H1 (cell line): Measurements from ENCODE around the gene NDUFA8. TPM values are rescaled to one million over a fixed set of nuclear protein-coding genes. Genes with fewer than 3 reads are reported as not detected.

Experiments used
- CTCF ChIA-PET: fragments of 300-600 bp; sonication (Branson Sonifier 250); formaldehyde crosslinking; loops from one replicate; lab custom pipeline; 2021; ENCODE audit not compliant: partially characterized antibody; lab: Charles Lee
- POLR2A ChIA-PET: fragments of 300-600 bp; sonication (Branson Sonifier 250); formaldehyde crosslinking; loops from one replicate; lab custom pipeline; 2021; ENCODE audit warnings: inconsistent platforms; ENCODE audit not compliant: partially characterized antibody; lab: Charles Lee
- DNase-seq, 2 experiments: peaks; one replicate each; pipeline versions ENCODE4 v3.0.0 to v3.0.0-alpha.2; 2010 to 2022; ENCODE audit warnings: low spot score in 2 of 2, low read depth in 1 of 2, mixed read lengths in 1 of 2
- FAIRE-seq: peaks from 2 replicates; lab custom pipeline; 2011; peaks lifted over from hg19 to GRCh38; lab: Jason Lieb, UNC
- H2AFZ ChIP-seq: 2 replicates; pipeline ENCODE4 v1.8.1; 2012; ENCODE audit warnings: low read length, inconsistent platforms
- H2AK5ac ChIP-seq: 2 replicates; pipeline ENCODE4 v1.6.1; 2013; ENCODE audit warnings: low read depth, low read length
- H2BK120ac ChIP-seq: replicated peaks from 2 replicates; pipeline ENCODE3; 2013; ENCODE audit warnings: low read depth, low read length, inconsistent platforms
- H2BK12ac ChIP-seq: 2 replicates; pipeline ENCODE4 v1.6.1; 2013; ENCODE audit warnings: low read depth, low read length
- H2BK15ac ChIP-seq: 2 replicates; pipeline ENCODE4 v1.6.1; 2013; ENCODE audit warnings: low read length
- H2BK20ac ChIP-seq: 2 replicates; pipeline ENCODE4 v1.6.1; 2013; ENCODE audit warnings: low read length
- H2BK5ac ChIP-seq: 2 replicates; pipeline ENCODE4 v1.6.1; 2013; ENCODE audit warnings: low read depth, low read length
- H3K14ac ChIP-seq: 2 replicates; pipeline ENCODE4 v1.6.1; 2013; ENCODE audit warnings: inconsistent platforms; ENCODE audit not compliant: insufficient read length
- H3K18ac ChIP-seq: 2 replicates; pipeline ENCODE4 v1.6.1; 2013; ENCODE audit warnings: low read length; ENCODE audit errors: extremely low read depth
- H3K23ac ChIP-seq: 2 replicates; pipeline ENCODE4 v1.6.1; 2013; ENCODE audit warnings: inconsistent platforms; ENCODE audit not compliant: insufficient read length
- H3K23me2 ChIP-seq: 2 replicates; pipeline ENCODE4 v1.6.1; 2013; ENCODE audit warnings: low read depth, low read length
- H3K27ac ChIP-seq: 2 replicates; pipeline ENCODE4 v1.6.1; 2011; ENCODE audit warnings: low read depth, low read length, inconsistent platforms
- H3K27me3 ChIP-seq, 4 experiments: replicated peaks in 1 of 4; 1 replicate in 1 of 4; 2 replicates in 3 of 4; pipeline versions ENCODE4 v1.6.1 to v1.8.1; 2011 to 2013; ENCODE audit warnings: low read length in 3 of 4, mild to moderate bottlenecking in 3 of 4, inconsistent platforms in 2 of 4, mixed read lengths in 2 of 4, moderate library complexity in 1 of 4; ENCODE audit not compliant: control insufficient read depth in 3 of 4, insufficient read depth in 3 of 4; ENCODE audit errors: extremely low read depth in 1 of 4
- H3K36me3 ChIP-seq, 4 experiments: 2 replicates each; pipeline versions ENCODE4 v1.6.1 to v1.8.1; 2011 to 2013; ENCODE audit warnings: mild to moderate bottlenecking in 4 of 4, low read length in 3 of 4, moderate library complexity in 2 of 4, control low read depth in 1 of 4, inconsistent platforms in 1 of 4; ENCODE audit not compliant: insufficient read depth in 4 of 4, control insufficient read depth in 2 of 4
- H3K4ac ChIP-seq: replicated peaks from 2 replicates; pipeline ENCODE3; 2013; ENCODE audit warnings: low read length, low read depth, mixed read lengths, inconsistent platforms; ENCODE audit not compliant: insufficient read length
- H3K4me1 ChIP-seq, 4 experiments: replicated peaks in 1 of 4; 1 replicate in 1 of 4; 2 replicates in 3 of 4; pipeline versions ENCODE4 v1.6.1 to v1.8.1; 2011 to 2013; ENCODE audit warnings: low read length in 3 of 4, inconsistent platforms in 2 of 4, mixed read lengths in 1 of 4; ENCODE audit not compliant: insufficient read depth in 4 of 4, control insufficient read depth in 3 of 4
- H3K4me2 ChIP-seq, 2 experiments: 2 replicates each; pipeline versions ENCODE4 v1.6.1 to v1.8.1; 2011 to 2013; ENCODE audit warnings: low read depth in 2 of 2, low read length in 2 of 2, control low read depth in 1 of 2, inconsistent platforms in 1 of 2, mild to moderate bottlenecking in 1 of 2; ENCODE audit not compliant: insufficient read depth in 1 of 2
- H3K4me3 ChIP-seq, 4 experiments: fragments of 200-600, 300-600 bp in 1 of 4; sonication (generic), shearing (Covaris generic), sonication (Bioruptor Twin) in 1 of 4; 2 replicates each; pipeline versions ENCODE4 v1.5.1 to v1.8.1; 2011 to 2016; ENCODE audit warnings: low read length in 4 of 4, low read depth in 3 of 4, control low read depth in 2 of 4, inconsistent platforms in 2 of 4, mild to moderate bottlenecking in 2 of 4, mixed read lengths in 1 of 4, moderate library complexity in 1 of 4; ENCODE audit not compliant: insufficient read depth in 2 of 4; ENCODE audit errors: extremely low read depth in 1 of 4
- H3K56ac ChIP-seq: replicated peaks from 2 replicates; pipeline ENCODE3; 2013; ENCODE audit warnings: low read depth, mild to moderate bottlenecking, mixed read lengths, low read length, inconsistent platforms; ENCODE audit not compliant: insufficient read length
- H3K79me1 ChIP-seq: 2 replicates; pipeline ENCODE4 v1.6.1; 2013; ENCODE audit warnings: low read depth, low read length, control low read depth
- H3K79me2 ChIP-seq, 2 experiments: 2 replicates each; pipeline versions ENCODE4 v1.6.1 to v1.8.1; 2012 to 2013; ENCODE audit warnings: low read length in 2 of 2, mild to moderate bottlenecking in 2 of 2, inconsistent platforms in 1 of 2; ENCODE audit not compliant: insufficient read depth in 2 of 2, control insufficient read depth in 1 of 2
- H3K9ac ChIP-seq, 4 experiments: replicated peaks in 1 of 4; 1 replicate in 1 of 4; 2 replicates in 3 of 4; pipeline versions ENCODE4 v1.6.1 to v1.8.1; 2011 to 2013; ENCODE audit warnings: low read depth in 3 of 4, low read length in 3 of 4, control low read depth in 2 of 4, mild to moderate bottlenecking in 2 of 4, moderate library complexity in 2 of 4, inconsistent platforms in 1 of 4; ENCODE audit errors: extremely low read depth in 1 of 4
- H3K9me3 ChIP-seq, 2 experiments: 2 replicates each; pipeline versions ENCODE4 v1.6.1 to v1.8.1; 2012 to 2013; ENCODE audit warnings: mild to moderate bottlenecking in 2 of 2, moderate library complexity in 2 of 2, control low read depth in 1 of 2, inconsistent platforms in 1 of 2, low read depth in 1 of 2, low read length in 1 of 2, mixed read lengths in 1 of 2; ENCODE audit not compliant: insufficient read depth in 2 of 2
- H4K20me1 ChIP-seq, 2 experiments: replicated peaks in 1 of 2; 2 replicates each; pipeline versions ENCODE3 to v1.8.1; 2011 to 2013; ENCODE audit warnings: inconsistent platforms in 2 of 2, low read length in 2 of 2, mild to moderate bottlenecking in 1 of 2; ENCODE audit not compliant: insufficient read depth in 2 of 2, control insufficient read depth in 1 of 2
- H4K5ac ChIP-seq: 2 replicates; pipeline ENCODE4 v1.6.1; 2013; ENCODE audit warnings: low read length, low read depth, mixed read lengths, inconsistent platforms; ENCODE audit not compliant: insufficient read length
- H4K8ac ChIP-seq: 2 replicates; pipeline ENCODE4 v1.8.0; 2013; ENCODE audit warnings: mild to moderate bottlenecking, moderate library complexity, low read length, inconsistent platforms; ENCODE audit not compliant: insufficient read depth; ENCODE audit errors: extremely low read depth
- H4K91ac ChIP-seq: replicated peaks from 2 replicates; pipeline ENCODE3; 2013; ENCODE audit warnings: low read length, mixed read lengths, inconsistent platforms; ENCODE audit not compliant: insufficient read length
- POLR2A ChIP-seq, 2 experiments: IDR thresholded peaks; 1 replicate in 1 of 2; 2 replicates in 1 of 2; pipeline ENCODE4 v1.6.1; 2011; ENCODE audit warnings: low read depth in 2 of 2, low read length in 2 of 2, mild to moderate bottlenecking in 2 of 2; ENCODE audit errors: control extremely low read depth in 1 of 2
- RAD21 ChIP-seq, 2 experiments: IDR thresholded peaks in 1 of 2; conservative IDR thresholded peaks in 1 of 2; 2 replicates each; pipeline ENCODE4 v1.6.1; 2011; ENCODE audit warnings: low read depth in 2 of 2, low read length in 2 of 2, improper control_type of control experiment in 1 of 2, inconsistent platforms in 1 of 2, mild to moderate bottlenecking in 1 of 2, moderate library complexity in 1 of 2
- SRF ChIP-seq: IDR thresholded peaks from 2 replicates; pipeline ENCODE4 v1.6.1; 2011; ENCODE audit warnings: mild to moderate bottlenecking, low read depth, low read length, moderate library complexity
- SUZ12 ChIP-seq: fragments of 200-600 bp; sonication (generic); IDR thresholded peaks from 2 replicates; pipeline ENCODE4 v1.6.1; 2012; ENCODE audit warnings: mild to moderate bottlenecking, inconsistent platforms, low read length, moderate library complexity, mixed read lengths
- WGBS, 2 experiments: shearing (Covaris generic) in 1 of 2; methylation state at CpG; one replicate each; pipeline versions ENCODE4 v1.1.6 to v1.1.7; 2013 to 2015; ENCODE audit warnings: low lambda C conversion rate in 2 of 2, mixed read lengths in 2 of 2, inconsistent platforms in 1 of 2, low coverage in 1 of 2, missing lambda C conversion rate in 1 of 2; ENCODE audit not compliant: insufficient replicate concordance in 2 of 2, insufficient coverage in 1 of 2, insufficient read length in 1 of 2; ENCODE audit errors: extremely low coverage in 1 of 2, missing lambda C conversion rate in 1 of 2; 5-methylcytosine and 5-hydroxymethylcytosine counted together
- polyA plus RNA-seq, 7 experiments: library from polyadenylated mRNA; depleted of rRNA in 3 of 7; stranded (reverse) in 5 of 7; unstranded in 2 of 7; fragments of >200 nt in 5 of 7; fragments of 200-250 nt in 2 of 7; gene quantifications; 1 replicate in 5 of 7; 2 replicates in 1 of 7; 4 replicates in 1 of 7; pipeline versions ENCODE4 v1.2.1 to v1.2.3, GENCODE V29; 2011 to 2013; ENCODE audit warnings: missing spikeins in 2 of 7, mixed read lengths in 2 of 7
- total RNA-seq: library from RNA; stranded (reverse); fragmentation: NEBNext Ultra II Directional; extraction: Animal tissue kit (Norgen Biotek cat#: 25700); gene quantifications from 2 replicates; pipeline ENCODE4 v1.2.1, GENCODE V29; 2021

NDUFA8 gene
- total and polyA plus RNA-seq, 2 of the 8 experiments (the other 6 are each of a cell fraction or from before 2014, with no cell fraction given) = 61.0 to 73.8 TPM

- peak overlapping the region in 1 of 4 experiments; percentile 67; a peak in 1 of 8 replicates for H3K4me3 ChIP-seq
- H2BK12ac ChIP-seq = peak overlapping the region; percentile 50; the same call in 1 of the 2 replicates
Observed at GRCh38 chr9:122127396-122127798, 32.2 kb downstream of the NDUFA8 start.

More at GRCh38 chr9:122127396-122127798, 32.2 kb downstream of the NDUFA8 start:
- no peaks in the 10 kb centered on the region for H3K79me2 ChIP-seq
- no peak overlapping the region for H2AFZ ChIP-seq
- no peak overlapping the region for H2BK5ac ChIP-seq
- no peak overlapping the region for H2AK5ac ChIP-seq
- H3K4ac ChIP-seq = no peak overlapping the region
- TF ChIP-seq RAD21 (IDR thresholded peaks at IDR 0.05 in 1 of 2, conservative IDR thresholded peaks at IDR 0.05 in 1 of 2; ENCODE audit: low read depth in 2 of 2, low read length in 2 of 2) (no peak), SRF (no peak), SUZ12 (no peak), POLR2A (IDR thresholded peaks at IDR 0.05; ENCODE audit: control extremely low read depth in 1 of 2, low read depth in 2 of 2, low read length in 2 of 2) (no peak)
- TF ChIP-seq, all 59 proteins: peak for 0
- H4K5ac ChIP-seq = no peak overlapping the region
- H3K4me1 ChIP-seq = peaks cover 7 to 25% (median 17%) of the 10 kb centered on the region in 4 experiments
- FAIRE-seq (no peak), DNase-seq (no peak)
- H3K14ac ChIP-seq = no peak overlapping the region
- H3K4me2 ChIP-seq = peak overlapping the region in 1 of 2 experiments; percentile 71; a peak in 1 of 4 replicates
- POLR2A ChIA-PET = interaction anchor here (1.2 to 1.5 kb wide), 2 partner anchors 94 to 223 kb away, joined by 3 read pairs; no protein-coding TSS in a partner anchor
- H3K9me3 ChIP-seq = no peaks in the 10 kb centered on the region
- H3K23me2 ChIP-seq = peaks cover 8% of the 10 kb centered on the region; the same call in 1 of the 2 replicates
- no peak overlapping the region; the same call in 1 of the 2 replicates for H2BK20ac ChIP-seq
- 0 out of 2 replicates have a peak overlapping the region, but pooled peaks have one; percentile 95 for H2BK15ac ChIP-seq
- H4K20me1 ChIP-seq = peaks cover 0 to 1% of the 10 kb centered on the region in 2 experiments
- H3K23ac ChIP-seq = no peak overlapping the region
- no peak overlapping the region for H4K91ac ChIP-seq
- H3K27ac ChIP-seq = no peak overlapping the region
- no peak overlapping the region for H3K9ac ChIP-seq
- CTCF ChIA-PET = interaction anchor here (0.6 to 15.6 kb wide), 18 partner anchors 8 to 1750 kb away, joined by 3 to 544 read pairs (median 18); partner anchors contain the start of genes MORN5, MRRF, NDUFA8 and RBM18
- WGBS, 2 experiments = 47% methylated on average over 4 of the region's 10 CpGs; no CpG with 5 or more reads in 1 of the 2 experiments
- H3K79me1 ChIP-seq = no peaks in the 10 kb centered on the region
- H3K27me3 ChIP-seq = peaks cover 9 to 29% (median 25%) of the 10 kb centered on the region in 4 experiments
- H3K18ac ChIP-seq = no peak overlapping the region
- no peak overlapping the region for H4K8ac ChIP-seq
- no peak overlapping the region for H3K56ac ChIP-seq
- no peak overlapping the region for H2BK120ac ChIP-seq
- no peaks in the 10 kb centered on the region for H3K36me3 ChIP-seq
